Omental fat pad (tissue), 4 donors: Measurements from ENCODE around the gene GH1. TPM values are rescaled to one million over a fixed set of nuclear protein-coding genes. Genes with fewer than 3 reads are reported as not detected.

Experiments
- ATAC-seq: fragments of 150-250 bp; one replicate; pipeline ENCODE4 v1.9.1; 2016; ENCODE audit warnings: mild to moderate bottlenecking, moderate library complexity; ENCODE audit not compliant: low FRiP score
- DNase-seq: peaks from one replicate; pipeline ENCODE4 v3.0.0-alpha.2; 2019; ENCODE audit warnings: low spot score
- total RNA-seq, 4 donors: library from RNA; depleted of rRNA; stranded (reverse); fragments of >200 nt; gene quantifications; one replicate each; pipeline ENCODE4 v1.1.0, GENCODE V29; 2016
- TF ChIP-seq, protein P1 (sequence below), 3 donors: fragments of 450-650 bp; IDR thresholded peaks; one replicate each; pipeline ENCODE4 v1.5.1; 2016 to 2017; ENCODE audit warnings: antibody characterized with exemption in 3 of 3, mild to moderate bottlenecking in 3 of 3, moderate library complexity in 2 of 3

GH1 gene
- total RNA-seq, 4 donors from 2014 or later = not detected

DNA sequence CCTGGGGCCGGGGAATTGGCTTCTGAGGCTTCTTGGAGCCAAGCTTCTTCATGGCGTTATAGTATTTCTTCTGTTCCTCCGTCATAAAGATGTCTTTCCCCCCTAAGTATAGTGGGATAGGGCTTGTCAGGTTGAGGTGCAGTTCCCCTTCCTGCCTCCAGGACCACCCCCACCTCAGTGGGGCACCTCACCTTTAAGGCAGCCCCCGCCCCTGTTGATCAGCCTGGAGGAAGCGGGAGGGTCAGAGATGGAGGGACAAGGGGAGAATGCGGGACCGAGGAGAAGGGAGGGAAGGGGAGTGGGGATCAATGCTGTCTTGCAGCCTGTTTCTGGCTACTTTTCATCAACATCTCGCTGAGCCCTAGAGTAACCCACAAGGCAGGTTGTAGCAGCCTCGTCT is 25.1 kb upstream of the GH1 start:
- TF ChIP-seq, protein P1, sequence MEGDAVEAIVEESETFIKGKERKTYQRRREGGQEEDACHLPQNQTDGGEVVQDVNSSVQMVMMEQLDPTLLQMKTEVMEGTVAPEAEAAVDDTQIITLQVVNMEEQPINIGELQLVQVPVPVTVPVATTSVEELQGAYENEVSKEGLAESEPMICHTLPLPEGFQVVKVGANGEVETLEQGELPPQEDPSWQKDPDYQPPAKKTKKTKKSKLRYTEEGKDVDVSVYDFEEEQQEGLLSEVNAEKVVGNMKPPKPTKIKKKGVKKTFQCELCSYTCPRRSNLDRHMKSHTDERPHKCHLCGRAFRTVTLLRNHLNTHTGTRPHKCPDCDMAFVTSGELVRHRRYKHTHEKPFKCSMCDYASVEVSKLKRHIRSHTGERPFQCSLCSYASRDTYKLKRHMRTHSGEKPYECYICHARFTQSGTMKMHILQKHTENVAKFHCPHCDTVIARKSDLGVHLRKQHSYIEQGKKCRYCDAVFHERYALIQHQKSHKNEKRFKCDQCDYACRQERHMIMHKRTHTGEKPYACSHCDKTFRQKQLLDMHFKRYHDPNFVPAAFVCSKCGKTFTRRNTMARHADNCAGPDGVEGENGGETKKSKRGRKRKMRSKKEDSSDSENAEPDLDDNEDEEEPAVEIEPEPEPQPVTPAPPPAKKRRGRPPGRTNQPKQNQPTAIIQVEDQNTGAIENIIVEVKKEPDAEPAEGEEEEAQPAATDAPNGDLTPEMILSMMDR (IDR thresholded peaks at IDR 0.05) = no peak
- no peak for ATAC-seq

DNA sequence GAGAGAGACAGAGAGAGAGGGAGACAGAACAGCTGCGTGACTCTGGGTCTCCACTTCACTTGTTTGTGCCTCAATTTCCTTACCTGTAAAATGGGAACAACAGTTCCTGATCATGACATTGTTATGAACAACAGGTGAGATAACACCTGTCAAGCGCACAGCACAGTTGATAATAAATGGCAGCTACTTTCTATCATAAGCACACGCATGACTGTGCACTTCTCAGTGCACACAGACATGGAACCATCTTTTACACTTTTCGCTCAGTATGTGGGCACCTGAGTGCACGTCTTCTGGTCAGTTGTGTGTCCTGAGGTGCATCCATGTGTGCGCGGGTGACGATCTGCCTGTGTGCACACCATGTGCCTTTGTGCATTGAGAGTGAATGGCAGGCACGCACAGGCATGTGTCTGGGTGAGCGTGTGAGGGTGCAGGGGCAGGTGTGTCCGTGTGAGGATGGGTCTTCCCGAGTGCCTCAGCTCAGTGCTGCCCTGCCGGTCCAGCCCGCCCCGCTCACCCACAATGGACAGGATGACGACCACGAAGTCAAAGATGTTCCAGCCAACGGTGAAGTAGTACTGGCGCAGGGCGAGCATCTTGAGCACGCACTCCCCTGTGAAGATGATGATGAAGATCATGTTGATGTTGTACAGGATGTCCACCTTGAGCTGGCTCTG is 23.8 kb upstream of the GH1 start:
- DNase-seq (no peak), ATAC-seq (no peak)
- TF ChIP-seq, protein P1 (IDR thresholded peaks at IDR 0.05) = no peak

More for the DNA sequence above, 25.1 kb upstream of the GH1 start:
- DNase-seq = no peak

DNA sequence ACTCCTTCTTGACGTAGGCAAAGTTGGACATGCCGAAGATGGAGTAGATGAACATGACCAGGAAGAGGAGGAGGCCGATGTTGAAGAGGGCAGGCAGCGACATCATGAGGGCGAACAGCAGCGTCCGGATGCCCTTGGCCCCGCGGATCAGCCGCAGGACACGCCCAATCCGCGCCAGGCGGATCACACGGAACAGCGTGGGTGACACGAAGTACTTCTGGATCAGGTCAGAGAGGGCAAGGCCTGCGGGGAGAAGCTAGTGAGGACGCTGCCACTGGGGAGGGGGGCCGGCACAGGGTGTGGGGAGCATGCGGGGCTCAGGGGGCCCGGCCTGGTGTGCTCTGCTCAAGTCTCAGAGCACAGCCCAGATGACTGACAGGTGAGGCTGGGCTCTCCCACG is 23.1 kb upstream of the GH1 start:
- TF ChIP-seq, protein P1 (IDR thresholded peaks at IDR 0.05) = no peak
- ATAC-seq (no peak), DNase-seq (no peak)

DNA sequence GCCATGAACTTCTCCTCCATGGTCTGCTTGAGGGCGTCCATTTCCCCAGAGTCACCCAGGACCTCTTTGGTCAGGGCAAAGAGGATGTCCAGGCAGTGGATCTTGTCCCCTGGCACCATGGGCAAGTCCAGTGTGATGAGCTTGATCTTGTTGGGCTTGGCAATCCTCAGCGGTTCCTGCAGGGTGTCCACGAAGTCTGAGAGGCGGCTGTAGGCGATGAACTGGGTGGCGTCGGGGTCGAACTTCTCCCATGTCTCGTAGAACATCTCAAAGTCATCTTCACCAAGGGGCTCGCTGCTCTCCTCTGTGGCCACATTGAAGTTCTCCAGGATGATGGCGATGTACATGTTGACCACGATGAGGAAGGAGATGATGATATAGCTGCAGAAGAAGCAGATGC is 22.5 kb upstream of the GH1 start:
- ATAC-seq (no peak), DNase-seq (no peak)
- TF ChIP-seq, protein P1 (IDR thresholded peaks at IDR 0.05) = no peak

DNA sequence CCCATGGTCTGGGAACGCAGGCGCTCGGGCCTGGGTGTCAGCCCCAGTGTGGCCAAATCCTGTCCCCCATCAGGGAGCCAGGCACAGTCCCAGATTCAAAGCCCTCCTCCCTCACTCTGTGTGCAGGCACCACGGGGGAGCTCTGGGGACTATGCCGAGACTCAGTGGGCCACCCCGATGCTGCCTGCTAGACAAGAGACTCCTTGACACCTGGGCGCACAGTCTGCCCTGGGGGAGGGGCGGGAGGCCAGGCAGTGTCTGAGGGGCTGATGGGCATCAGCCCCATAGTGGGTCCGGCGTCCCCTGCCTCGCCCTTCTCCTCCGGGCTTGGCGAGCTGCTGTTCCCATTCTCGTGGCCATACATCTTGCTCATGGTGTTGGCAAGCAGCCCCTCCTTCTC is 21.9 kb upstream of the GH1 start:
- TF ChIP-seq, protein P1 (IDR thresholded peaks at IDR 0.05) = no peak
- DNase-seq (no peak), ATAC-seq (no peak)

DNA sequence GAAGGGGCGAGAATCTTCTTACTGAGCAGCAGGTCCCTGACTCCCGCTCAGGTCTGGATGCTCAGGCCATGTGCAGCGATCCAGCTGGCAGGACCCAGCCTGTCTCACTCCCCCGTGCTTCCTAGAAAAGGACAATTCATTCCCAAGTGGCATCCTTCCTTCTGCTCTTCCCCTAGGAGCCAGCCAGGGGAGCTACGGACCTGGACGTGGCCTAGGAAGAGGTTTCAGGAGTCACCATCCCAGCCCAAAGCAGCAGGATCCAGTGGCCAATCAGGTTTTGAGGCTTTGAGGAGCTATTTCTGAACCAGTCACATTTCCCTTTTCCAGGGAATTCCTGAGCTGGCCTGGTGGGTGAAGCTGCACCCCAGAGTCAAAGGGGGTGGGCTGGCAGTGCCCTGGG is 21.2 kb upstream of the GH1 start:
- DNase-seq (no peak), ATAC-seq (no peak)
- TF ChIP-seq, protein P1 (IDR thresholded peaks at IDR 0.05) = no peak

DNA sequence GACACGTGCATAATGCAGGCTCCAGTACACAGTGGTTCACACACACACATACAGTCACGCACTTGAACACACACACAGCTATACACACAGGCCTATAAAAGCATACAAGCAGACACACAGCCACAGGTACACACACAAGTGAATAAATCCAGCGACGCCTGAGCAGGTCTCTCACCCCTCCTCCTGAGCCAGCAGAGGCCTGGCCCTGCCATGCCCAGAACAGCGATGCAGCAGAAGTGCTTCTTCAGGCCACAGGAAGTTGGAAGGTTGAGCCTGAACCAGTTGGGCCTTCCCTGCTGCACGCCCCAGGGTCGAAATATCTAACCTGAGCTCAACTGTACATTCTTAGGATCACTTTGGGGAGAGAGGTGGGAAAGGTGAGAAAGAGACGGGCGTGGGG is 20.8 kb upstream of the GH1 start:
- no peak for ATAC-seq
- DNase-seq = no peak
- TF ChIP-seq, protein P1 (IDR thresholded peaks at IDR 0.05) = no peak
